NCI-H524 (cell line): Measurements from ENCODE around the gene NPIPB8.
"Not testable (repeated sequence)": the region's sequence is repeated elsewhere in the genome, so short reads cannot be mapped to it uniquely, and the experiment has no call there.

Experiments used
- DNase-seq, 2 experiments: peaks; one replicate each; lab custom pipeline; 2025; lab: John Stamatoyannopoulos, UW

Gene NPIPB8

GRCh38 chr16:28607116-28607623 lies 30.7 kb upstream of the NPIPB8 start:
- no peak for DNase-seq

DNA sequence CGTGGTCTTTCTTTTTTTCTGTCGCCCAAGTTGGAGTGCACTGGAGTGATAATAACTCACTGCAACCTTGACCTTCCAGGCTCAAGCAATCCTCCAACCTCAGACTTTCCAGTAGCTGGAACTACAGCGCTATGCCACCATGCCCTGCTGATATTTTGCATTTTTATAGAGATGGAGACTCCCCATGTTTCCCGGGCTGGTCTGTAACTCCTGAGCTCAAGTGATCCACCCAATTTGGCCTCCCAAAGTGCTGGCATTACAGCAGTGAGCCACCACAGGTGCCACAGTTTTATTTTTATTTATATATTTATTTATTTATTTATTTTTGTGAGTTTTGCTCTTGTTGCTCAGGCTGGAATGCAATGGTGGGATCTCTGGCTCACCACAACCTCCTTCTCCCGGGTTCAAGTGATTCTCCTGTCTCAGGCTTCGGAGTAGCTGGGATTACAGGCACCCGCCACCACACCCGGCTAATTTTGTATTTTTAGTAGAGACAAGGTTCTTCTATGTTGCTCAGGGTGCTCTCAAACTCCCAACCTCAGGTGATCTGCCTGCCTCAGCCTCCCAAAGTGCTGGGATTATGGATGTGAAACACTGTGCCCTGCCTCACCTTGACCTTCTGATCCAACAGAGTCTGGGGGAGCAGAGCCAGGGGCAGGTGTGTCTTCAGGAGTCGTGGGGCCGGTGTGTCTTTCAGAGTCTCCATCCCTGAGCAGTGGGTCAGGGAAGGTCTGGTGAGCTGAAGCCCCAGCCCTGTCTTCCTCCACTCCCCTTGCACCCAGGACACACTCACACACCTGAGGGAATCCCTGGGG lies 30.0 kb upstream of the NPIPB8 start:
- DNase-seq = not testable (repeated sequence)

DNA sequence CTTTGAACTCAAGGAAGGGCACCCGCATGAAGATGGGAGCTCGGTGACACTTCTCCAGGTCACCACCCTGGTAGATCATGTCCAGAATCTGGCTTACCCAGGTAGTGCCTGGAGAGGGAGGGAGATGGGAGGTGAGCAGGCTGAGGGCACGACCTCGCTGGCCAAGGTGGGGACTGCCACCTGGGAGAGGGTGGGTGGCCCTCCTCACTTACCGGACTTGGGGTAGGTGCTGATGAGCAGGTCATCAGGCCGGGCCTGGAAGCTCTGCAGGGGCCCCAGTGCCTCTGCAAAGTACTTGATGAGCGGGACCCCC lies 29.4 kb upstream of the NPIPB8 start:
- not testable (repeated sequence) for DNase-seq

DNA sequence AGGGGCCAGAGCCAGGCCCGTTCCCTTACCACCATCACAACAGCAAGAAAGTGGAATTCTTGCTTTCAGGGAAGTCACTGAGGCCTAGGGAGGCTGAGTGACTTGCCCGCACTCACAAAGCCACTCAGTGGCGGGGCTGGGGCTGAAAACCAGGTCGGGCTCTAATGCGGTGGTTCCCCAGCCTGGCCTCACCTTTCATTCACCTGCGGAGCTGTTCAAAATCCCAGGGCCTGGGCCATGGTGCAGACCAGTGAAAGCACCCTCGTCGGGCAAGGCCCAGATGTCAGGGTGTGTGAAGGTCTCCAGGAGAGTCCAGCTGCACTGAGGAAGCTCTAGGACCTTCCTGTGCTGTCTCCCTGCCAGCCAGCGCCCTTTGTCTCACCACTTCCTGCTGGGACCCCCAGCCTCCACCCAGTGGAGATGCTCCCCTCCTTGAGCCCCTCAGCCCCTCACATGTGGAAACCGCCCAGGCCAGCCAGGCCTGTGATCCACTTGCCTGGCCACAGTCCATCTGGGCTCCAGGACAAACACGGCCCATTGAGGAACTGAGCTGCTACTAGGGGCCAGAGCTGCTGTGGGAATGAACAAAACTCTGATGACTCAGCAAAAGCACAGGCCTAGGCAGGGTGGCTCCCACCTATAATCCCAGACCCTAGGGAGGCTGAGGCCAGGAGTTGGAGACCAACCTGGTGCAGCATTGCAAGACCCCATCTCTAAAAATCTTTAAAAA lies 28.8 kb upstream of the NPIPB8 start:
- not testable (repeated sequence) for DNase-seq

GRCh38 chr16:28609631-28610594 lies 28.0 kb upstream of the NPIPB8 start, which contains the start of gene SULT1A1:
Gene SULT1A1, minus strand, starts transcription at chr16:28610044. Its CDS starts 1,189 bp downstream, at chr16:28608855.
- DNase-seq = no peak

DNA sequence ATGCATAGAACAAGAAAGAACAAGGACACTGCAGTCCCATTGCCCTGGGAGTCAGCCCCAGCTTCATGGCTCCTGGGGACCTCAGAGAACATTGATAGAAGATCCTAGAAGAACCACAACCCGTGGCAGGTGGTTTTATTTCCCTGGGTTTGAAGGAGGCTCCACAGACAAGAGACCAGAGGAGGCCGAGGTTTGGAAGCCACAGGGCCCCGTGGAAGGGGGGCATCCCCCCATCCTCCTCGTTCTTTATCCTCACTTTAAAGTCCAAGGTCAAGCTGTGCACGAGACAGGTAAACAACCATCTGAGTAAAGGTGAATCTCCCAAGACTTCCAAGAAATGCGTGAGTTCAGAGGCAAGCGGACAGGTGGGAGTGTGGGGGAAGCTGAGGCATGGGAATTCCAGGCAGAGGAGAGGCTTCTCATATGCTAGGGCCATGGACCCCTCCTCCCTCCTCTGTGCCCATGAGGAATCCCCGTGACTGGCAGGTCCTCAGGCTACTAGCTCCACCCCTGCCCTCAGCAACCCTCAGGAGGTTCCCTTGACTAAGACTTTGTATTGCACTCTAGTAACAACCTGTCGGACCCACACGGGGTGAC lies 27.2 kb upstream of the NPIPB8 start:
- DNase-seq = no peak

DNA sequence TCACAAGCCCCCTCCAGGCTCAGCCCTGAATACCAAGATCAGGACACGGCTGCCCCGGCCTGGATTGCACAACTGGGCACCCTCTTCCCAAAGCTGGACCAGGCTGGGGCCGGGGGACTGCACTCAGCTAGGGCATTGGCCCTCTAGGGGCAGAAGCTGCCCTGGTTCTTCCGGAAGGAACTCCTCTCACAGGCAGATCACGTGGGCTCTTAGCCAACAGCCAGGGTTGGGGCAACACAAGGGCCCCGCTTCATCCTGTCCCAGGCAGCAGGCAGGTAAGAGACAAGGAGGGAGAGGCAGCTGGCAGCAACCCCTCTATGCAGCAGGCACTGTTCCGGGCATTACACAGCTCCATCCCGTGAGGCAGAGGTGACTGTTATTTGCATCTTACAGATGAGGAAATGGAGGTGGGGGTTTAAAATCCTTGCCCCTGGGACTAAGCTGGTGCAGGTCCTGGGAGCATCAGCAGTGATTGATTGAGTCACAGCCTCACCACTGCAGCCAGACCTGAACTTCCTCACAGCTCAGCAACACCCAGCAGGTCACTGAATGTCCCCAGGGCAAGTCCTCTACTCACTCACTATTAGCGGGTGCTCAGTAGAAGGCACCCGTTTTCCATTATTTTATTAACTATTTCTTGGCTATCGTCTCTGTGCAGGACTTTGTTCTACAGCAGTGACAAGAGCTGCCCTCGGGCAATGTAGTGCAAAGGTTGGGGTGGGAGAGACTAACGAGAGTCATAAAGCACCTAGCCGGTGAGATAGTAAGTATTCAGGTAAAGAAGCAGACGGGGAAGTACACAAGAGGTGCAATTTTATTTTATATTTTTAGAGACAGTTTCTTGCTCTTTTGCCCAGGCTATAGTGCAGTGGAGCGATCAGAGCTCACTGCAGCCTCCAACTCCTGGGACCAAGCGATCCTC lies 25.2 kb upstream of the NPIPB8 start:
- DNase-seq = not testable (repeated sequence)

- not testable (repeated sequence) for DNase-seq
These were observed 24.0 kb upstream of the NPIPB8 start for GRCh38 chr16:28613912-28614311.

GRCh38 chr16:28614561-28614960 lies 23.3 kb upstream of the NPIPB8 start:
- not testable (repeated sequence) for DNase-seq

DNA sequence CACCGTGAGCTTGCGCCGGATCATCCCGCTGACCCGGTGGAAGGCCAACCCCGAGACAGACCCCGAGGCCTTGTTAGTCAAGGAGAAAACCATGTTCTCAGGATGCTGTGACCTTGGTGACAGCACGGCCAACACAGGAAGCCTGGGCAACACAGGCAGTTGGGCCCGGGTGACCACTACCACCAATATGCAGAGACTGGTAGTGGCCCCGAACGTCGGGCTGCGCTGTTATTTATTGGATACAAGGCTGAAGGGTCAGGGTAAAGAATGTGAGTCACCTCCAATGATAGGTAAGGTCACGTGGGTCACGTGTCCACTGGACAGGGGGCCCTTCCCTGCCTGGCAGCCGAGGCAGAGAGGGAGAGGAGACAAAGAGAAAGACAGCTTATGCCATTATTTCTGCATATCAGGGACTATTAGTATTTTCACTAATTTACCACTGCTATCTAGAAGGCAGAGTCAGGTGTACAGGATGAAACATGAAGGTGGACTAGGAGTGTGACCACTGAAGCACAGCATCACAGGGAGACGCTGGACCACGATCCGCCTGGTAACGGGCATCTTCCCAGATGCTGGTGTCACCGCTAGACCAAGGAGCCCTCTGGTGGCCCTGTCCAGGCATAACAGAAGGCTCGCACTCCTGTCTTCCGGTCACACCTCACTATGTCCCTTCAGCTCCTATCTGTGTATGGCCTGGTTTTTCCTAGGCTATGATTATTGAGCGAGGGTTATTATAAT lies 22.2 kb upstream of the NPIPB8 start:
- peak in 1 of 2 experiments; percentile 46 for DNase-seq

DNA sequence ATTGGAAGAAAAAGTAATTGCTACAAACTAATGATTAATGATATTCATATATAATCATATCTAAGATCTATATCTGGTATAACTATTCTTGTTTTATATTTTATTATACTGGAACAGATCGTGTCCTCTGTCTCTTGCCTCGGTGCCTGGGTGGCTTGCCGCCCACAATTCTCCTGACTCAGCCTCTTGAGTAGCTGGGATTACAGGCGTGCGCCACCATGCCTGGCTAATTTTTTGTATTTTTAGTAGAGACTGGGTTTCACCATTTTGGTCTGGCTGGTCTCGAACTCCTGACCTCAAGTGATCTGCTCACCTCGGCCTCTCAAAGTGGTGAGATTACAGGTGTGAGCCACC lies 21.7 kb upstream of the NPIPB8 start:
- DNase-seq = not testable (repeated sequence)

DNA sequence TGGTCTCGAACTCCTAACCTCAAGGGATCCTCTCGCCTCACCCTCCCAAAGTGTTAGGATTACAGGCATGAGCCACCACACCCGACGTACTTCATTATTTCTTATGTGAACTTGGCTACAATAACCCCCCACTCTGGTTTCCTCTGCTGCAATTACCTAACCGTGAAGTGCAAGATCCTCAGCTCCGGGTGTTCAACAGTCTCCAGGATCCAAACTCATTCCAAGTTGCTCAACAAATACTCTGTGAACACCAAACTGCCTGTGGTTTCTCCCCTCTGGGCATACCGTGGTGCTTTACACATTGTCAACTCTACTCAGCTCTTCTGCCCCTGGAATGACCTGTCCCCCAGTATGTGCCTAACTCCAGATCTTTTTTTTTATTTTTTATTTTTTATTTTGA lies 21.2 kb upstream of the NPIPB8 start:
- DNase-seq = no peak

GRCh38 chr16:28617874-28618273 lies 20.0 kb upstream of the NPIPB8 start:
- DNase-seq = no peak

DNA sequence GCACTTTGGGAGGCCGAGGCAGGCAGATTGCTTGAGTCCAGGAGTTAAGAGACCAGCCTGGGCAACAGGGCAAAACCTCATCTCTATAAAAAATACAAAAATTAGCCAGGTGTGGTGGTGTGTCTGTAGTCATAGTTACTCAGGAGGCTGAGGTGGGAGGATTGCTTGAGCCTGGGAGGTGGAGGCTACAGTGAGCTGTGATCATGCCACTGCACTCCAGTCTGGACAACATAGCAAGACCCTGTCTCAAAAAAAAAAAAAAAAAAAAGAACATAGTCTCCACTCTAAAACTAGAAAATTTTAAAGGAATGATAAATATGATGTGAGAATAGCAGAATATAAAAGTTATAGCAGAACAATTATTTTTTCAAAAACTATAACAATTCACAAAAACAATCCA lies 17.5 kb upstream of the NPIPB8 start:
- DNase-seq = not testable (repeated sequence)

GRCh38 chr16:28621481-28622155 lies 16.2 kb upstream of the NPIPB8 start:
- DNase-seq = peak in 1 of 2 experiments; percentile 50

- DNase-seq = not testable (repeated sequence)
These were observed 15.2 kb upstream of the NPIPB8 start for GRCh38 chr16:28622532-28623171.

DNA sequence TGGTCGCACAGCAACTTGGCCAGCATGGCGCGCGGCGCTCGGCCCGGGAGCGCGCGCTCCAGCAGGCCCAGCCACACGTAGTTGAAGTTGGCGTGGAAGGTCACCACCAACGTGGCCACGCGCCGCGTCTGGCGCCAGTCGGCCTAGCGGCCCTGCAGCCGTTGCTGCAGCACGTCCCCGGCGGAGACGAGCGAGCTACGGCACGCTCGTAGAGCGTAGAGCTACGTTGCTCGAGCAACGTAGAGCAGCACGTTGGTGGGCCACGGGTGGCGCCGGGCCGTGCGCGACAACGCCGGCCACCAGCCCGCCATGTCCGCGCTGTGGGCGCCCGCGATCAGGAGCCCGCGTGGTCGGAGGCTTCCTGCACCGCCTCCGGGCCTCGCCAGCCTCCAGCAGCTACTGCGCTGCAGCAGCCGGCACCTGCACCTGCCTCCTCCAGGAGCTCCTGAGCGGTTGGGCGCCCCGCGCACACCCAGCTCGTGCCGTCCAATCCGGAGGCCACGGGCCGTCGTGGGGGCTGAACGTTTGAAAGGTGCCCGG lies 14.6 kb upstream of the NPIPB8 start:
- peak; percentile 37 to 79 for DNase-seq

GRCh38 chr16:28630905-28631304 lies 7.0 kb upstream of the NPIPB8 start:
- not testable (repeated sequence) for DNase-seq
